Measurements from ENCODE around the gene COL4A2. TPM values are rescaled to one million over a fixed set of nuclear protein-coding genes. Genes with fewer than 3 reads are reported as not detected.

COL4A2 gene
- total RNA-seq, 4 donors from 2014 or later = 56.6 to 139 (median 89.1) TPM

- Histone ChIP-seq H3K9me3 (no peaks in the 10 kb centered on the region), H3K27ac (peak overlapping the region in 1 of 4 donors; percentile 26), H3K27me3 (no peaks in the 10 kb centered on the region), H3K4me3 (no peak overlapping the region), H3K36me3 (no peaks in the 10 kb centered on the region), H3K4me1 (peaks cover 0 to 21% (median 0%) of the 10 kb centered on the region in 4 donors)
- TF ChIP-seq CTCF (IDR thresholded peaks at IDR 0.05) (no peak), POLR2A (IDR thresholded peaks at IDR 0.05) (no peak)
- DNase-seq = no peak
These were observed 25.3 kb upstream of the COL4A2 start for GRCh38 chr13:110281736-110282135.

- no peak for DNase-seq
- Histone ChIP-seq H3K27me3 (no peaks in the 10 kb centered on the region), H3K27ac (peak overlapping the region in 1 of 4 donors; percentile 26), H3K4me3 (no peak overlapping the region), H3K36me3 (no peaks in the 10 kb centered on the region), H3K4me1 (peaks cover 0 to 25% (median 0%) of the 10 kb centered on the region in 4 donors), H3K9me3 (no peaks in the 10 kb centered on the region)
- TF ChIP-seq POLR2A (IDR thresholded peaks at IDR 0.05) = no peak
- TF ChIP-seq CTCF (IDR thresholded peaks at IDR 0.05) = no peak
These were observed 24.7 kb upstream of the COL4A2 start for GRCh38 chr13:110282316-110282841.

GRCh38 chr13:110283736-110284517 is 23.2 kb upstream of the COL4A2 start:
- no peaks in the 10 kb centered on the region for H3K36me3 ChIP-seq
- no peak overlapping the region for H3K4me3 ChIP-seq
- peak overlapping the region in 1 of 4 donors; percentile 22 for H3K27ac ChIP-seq
- H3K9me3 ChIP-seq = no peaks in the 10 kb centered on the region
- no peaks in the 10 kb centered on the region for H3K27me3 ChIP-seq
- peak in 1 of 3 donors; percentile 21 for DNase-seq
- TF ChIP-seq CTCF (IDR thresholded peaks at IDR 0.05) (no peak), POLR2A (IDR thresholded peaks at IDR 0.05) (no peak)
- H3K4me1 ChIP-seq = peaks cover 0 to 23% (median 0%) of the 10 kb centered on the region in 4 donors

- Histone ChIP-seq H3K4me1 (peaks cover 0 to 23% (median 0%) of the 10 kb centered on the region in 4 donors), H3K4me3 (no peak overlapping the region), H3K27ac (peak overlapping the region in 1 of 4 donors; percentile 40), H3K27me3 (no peaks in the 10 kb centered on the region), H3K9me3 (no peaks in the 10 kb centered on the region), H3K36me3 (no peaks in the 10 kb centered on the region)
- DNase-seq = peak in 1 of 3 donors; percentile 4
- no peak for TF ChIP-seq CTCF (IDR thresholded peaks at IDR 0.05)
- TF ChIP-seq POLR2A (IDR thresholded peaks at IDR 0.05) = no peak
These were observed 22.2 kb upstream of the COL4A2 start for GRCh38 chr13:110284779-110285484.

GRCh38 chr13:110285991-110286832 is 20.9 kb upstream of the COL4A2 start:
- peaks cover 0 to 23% (median 0%) of the 10 kb centered on the region in 4 donors for H3K4me1 ChIP-seq
- H3K36me3 ChIP-seq = no peaks in the 10 kb centered on the region
- peak in 1 of 3 donors; percentile 26 for DNase-seq
- peak overlapping the region in 2 of 4 donors; percentile 33 to 40 for H3K27ac ChIP-seq
- H3K4me3 ChIP-seq = no peak overlapping the region
- TF ChIP-seq POLR2A (IDR thresholded peaks at IDR 0.05) (no peak), CTCF (IDR thresholded peaks at IDR 0.05) (no peak)
- H3K9me3 ChIP-seq = no peaks in the 10 kb centered on the region
- H3K27me3 ChIP-seq = no peaks in the 10 kb centered on the region
